C4-2B (cell line): ENCODE data around the gene P2RY2.

Experiments
- H3K27ac ChIP-seq: fragments of 450-650 bp; 2 replicates; pipeline ENCODE4 v1.5.1; 2017
- CTCF ChIP-seq: fragments of 450-650 bp; conservative IDR thresholded peaks from 2 replicates; pipeline ENCODE4 v1.5.1; 2017; ENCODE audit warnings: mild to moderate bottlenecking
- ZFX ChIP-seq: fragments of 450-650 bp; IDR thresholded peaks from 2 replicates; pipeline ENCODE4 v1.6.1; 2017

The P2RY2 gene

GRCh38 chr11:73189315-73189714 is 28.8 kb upstream of the P2RY2 start:
- H3K27ac ChIP-seq: no peak overlapping the region

GRCh38 chr11:73189723-73190556 is 28.1 kb upstream of the P2RY2 start:
- H3K27ac ChIP-seq: no peak overlapping the region
- TF ChIP-seq ZFX (no peak), CTCF (no peak)

More at GRCh38 chr11:73189315-73189714, 28.8 kb upstream of the P2RY2 start:
- TF ChIP-seq ZFX (no peak), CTCF (no peak)

- TF ChIP-seq CTCF: no peak
- no peak for TF ChIP-seq ZFX
- H3K27ac ChIP-seq: no peak overlapping the region
Measured at GRCh38 chr11:73190557-73190885, 27.6 kb upstream of the P2RY2 start.

- TF ChIP-seq ZFX: no peak
- no peak for TF ChIP-seq CTCF
- H3K27ac ChIP-seq: no peak overlapping the region
Measured at GRCh38 chr11:73191151-73191550, 26.9 kb upstream of the P2RY2 start.

GRCh38 chr11:73192272-73192671 is 25.8 kb upstream of the P2RY2 start:
- TF ChIP-seq CTCF: no peak
- TF ChIP-seq ZFX: no peak
- no peak overlapping the region for H3K27ac ChIP-seq

- no peak overlapping the region for H3K27ac ChIP-seq
- TF ChIP-seq ZFX (no peak), CTCF (no peak)
Measured at GRCh38 chr11:73193251-73194033, 24.6 kb upstream of the P2RY2 start.

GRCh38 chr11:73194034-73194507 is 24.0 kb upstream of the P2RY2 start:
- H3K27ac ChIP-seq: no peak overlapping the region
- TF ChIP-seq CTCF (no peak), ZFX (no peak)
